A549 (cell line): ENCODE measurements around the gene DXO. TPM values are rescaled to one million over a fixed set of nuclear protein-coding genes. Genes with fewer than 3 reads are reported as not detected.
"Not testable (repeated sequence)": the region's sequence is repeated elsewhere in the genome, so short reads cannot be mapped to it uniquely, and the experiment has no call there.

Source experiments
- ATAC-seq, 2 experiments: fragments of 200-7000 bp in 1 of 2; fragments of >200 bp in 1 of 2; cut with Nextera tagmentation in 1 of 2; cut with Tn5 transposase in 1 of 2; 3 replicates each; pipeline versions ENCODE4 v1.8.0 to v1.9.1; 2018 to 2020; ENCODE audit warnings: mild to moderate bottlenecking in 1 of 2, moderate library complexity in 1 of 2
- CTCF ChIA-PET: fragments of 300-600 bp; sonication (Branson Sonifier 250); formaldehyde crosslinking; extraction: SDS; loops from one replicate; lab custom pipeline; 2021; ENCODE audit warnings: antibody characterized with exemption, inconsistent platforms; lab: Yijun Ruan, JAX
- POLR2A ChIA-PET: fragments of 350-600 bp; formaldehyde crosslinking; extraction: SDS; loops from one replicate; lab custom pipeline; 2021; ENCODE audit warnings: antibody characterized with exemption, inconsistent platforms; lab: Yijun Ruan, JAX
- DNase-seq, 2 experiments: peaks; one replicate each; pipeline versions ENCODE4 v3.0.0 to v3.0.0-alpha.2; 2011 to 2016; ENCODE audit warnings: low read depth in 1 of 2, low spot score in 1 of 2
- FAIRE-seq: peaks from 2 replicates; lab custom pipeline; 2011; peaks lifted over from hg19 to GRCh38; lab: Jason Lieb, UNC
- H3K27ac ChIP-seq, 2 experiments: fragments of >200 bp; sonication (Bioruptor Twin); formaldehyde crosslinking; 3 replicates each; pipeline ENCODE4 v1.5.1; 2016 to 2017
- H3K4me1 ChIP-seq: fragments of >200 bp; sonication (Bioruptor Twin); formaldehyde crosslinking; 3 replicates; pipeline ENCODE4 v1.6.1; 2016
- H3K4me2 ChIP-seq: fragments of >200 bp; sonication (Bioruptor Twin); formaldehyde crosslinking; 3 replicates; pipeline ENCODE4 v1.6.1; 2016
- H3K4me3 ChIP-seq: fragments of >200 bp; sonication (Bioruptor Twin); formaldehyde crosslinking; 3 replicates; pipeline ENCODE4 v1.5.1; 2016
- H3K9me3 ChIP-seq: fragments of >200 bp; sonication (Bioruptor Twin); formaldehyde crosslinking; 3 replicates; pipeline ENCODE4 v1.6.1; 2016
- BHLHE40 ChIP-seq: IDR thresholded peaks from 2 replicates; pipeline ENCODE4 v1.6.1; 2012; ENCODE audit warnings: low read depth, low read length, inconsistent platforms
- CEBPB ChIP-seq, 2 experiments: fragments of >200 bp in 1 of 2; sonication (Bioruptor Twin) in 1 of 2; formaldehyde crosslinking in 1 of 2; IDR thresholded peaks; 2 replicates each; pipeline ENCODE4 v1.6.1; 2012 to 2016
- FOXS1 ChIP-seq: fragments of 250-450 bp; sonication (Bioruptor Pico); IDR thresholded peaks from 2 replicates; pipeline ENCODE4 v1.5.0; 2020; ENCODE audit warnings: mild to moderate bottlenecking, moderate library complexity
- HOXB13 ChIP-seq: fragments of 250-450 bp; sonication (Bioruptor Pico); IDR thresholded peaks from 2 replicates; pipeline ENCODE4 v1.5.0; 2020; ENCODE audit warnings: low read depth, mild to moderate bottlenecking, moderate library complexity
- JUN ChIP-seq, 2 experiments: fragments of >200 bp; sonication (Bioruptor Twin); formaldehyde crosslinking; IDR thresholded peaks; 2 replicates in 1 of 2; 3 replicates in 1 of 2; pipeline ENCODE4 v1.6.1; 2016 to 2017
- JUNB ChIP-seq: fragments of >200 bp; sonication (Bioruptor Twin); formaldehyde crosslinking; IDR thresholded peaks from 2 replicates; pipeline ENCODE4 v1.6.1; 2016
- KDM1A ChIP-seq: fragments of 200-600 bp; sonication (generic); IDR thresholded peaks from 2 replicates; pipeline ENCODE4 v1.6.1; 2016; ENCODE audit warnings: low read depth, mild to moderate bottlenecking
- RAD21 ChIP-seq, 2 experiments: fragments of >200 bp in 1 of 2; sonication (Bioruptor Twin) in 1 of 2; formaldehyde crosslinking in 1 of 2; IDR thresholded peaks in 1 of 2; conservative IDR thresholded peaks in 1 of 2; 2 replicates in 1 of 2; 3 replicates in 1 of 2; pipeline ENCODE4 v1.6.1; 2012 to 2018; ENCODE audit warnings: inconsistent platforms in 1 of 2
- RARB ChIP-seq: fragments of 250-450 bp; sonication (Bioruptor Pico); IDR thresholded peaks from 2 replicates; pipeline ENCODE4 v1.8.0; 2021; ENCODE audit warnings: mild to moderate bottlenecking, moderate library complexity
- ZFP36 ChIP-seq: fragments of 450-650 bp; IDR thresholded peaks from 2 replicates; pipeline ENCODE4 v1.6.1; 2014; ENCODE audit warnings: borderline replicate concordance; ENCODE audit not compliant: partially characterized antibody
- ZSCAN20 ChIP-seq: fragments of 250-450 bp; sonication (Bioruptor Pico); IDR thresholded peaks from 2 replicates; pipeline ENCODE4 v1.8.0; 2022; ENCODE audit warnings: mild to moderate bottlenecking, moderate library complexity
- WGBS: methylation state at CpG from one replicate; pipeline ENCODE4 v1.1.6; 2017; ENCODE audit errors: missing lambda C conversion rate; 5-methylcytosine and 5-hydroxymethylcytosine counted together
- polyA plus RNA-seq, 4 experiments: library from polyadenylated mRNA; depleted of rRNA in 3 of 4; stranded (reverse); fragments of >200 nt; fragmentation: RNase III in 1 of 4; extraction: RNeasy Plus Mini Kit Qiagen cat#74134 plus additional on column Dnase treatment in 1 of 4; gene quantifications; 2 replicates in 3 of 4; 3 replicates in 1 of 4; pipeline ENCODE4 v1.2.3, GENCODE V29; 2011 to 2017

Gene DXO
- polyA plus RNA-seq, 2 of the 4 experiments (the other 2 are of a cell fraction) = 12.7 to 15.6 TPM

- DNase-seq, POLR2A ChIA-PET, H3K27ac ChIP-seq, FAIRE-seq, H3K4me3 ChIP-seq, H3K9me3 ChIP-seq, H3K4me1 ChIP-seq, H3K4me2 ChIP-seq, CTCF ChIA-PET, ATAC-seq: not testable (repeated sequence)
- WGBS = 79% methylated on average over 4 of the region's 6 CpGs
Observed at GRCh38 chr6:31996385-31996784, 24.4 kb upstream of the DXO start.

- H3K4me1 ChIP-seq, POLR2A ChIA-PET, H3K27ac ChIP-seq, FAIRE-seq, ATAC-seq, H3K4me3 ChIP-seq, CTCF ChIA-PET, H3K9me3 ChIP-seq, DNase-seq, H3K4me2 ChIP-seq: not testable (repeated sequence)
- WGBS = no CpG with 5 or more reads among the region's 14 CpGs
Observed at GRCh38 chr6:31994421-31994820, 22.5 kb upstream of the DXO start.

- H3K4me2 ChIP-seq, FAIRE-seq, CTCF ChIA-PET, H3K9me3 ChIP-seq, DNase-seq, H3K4me3 ChIP-seq, H3K4me1 ChIP-seq, POLR2A ChIA-PET, H3K27ac ChIP-seq: not testable (repeated sequence)
- peak in 1 of 2 experiments; percentile 55; a peak in 1 of 6 replicates for ATAC-seq
- no CpG with 5 or more reads among the region's 10 CpGs for WGBS
Observed at GRCh38 chr6:31989363-31989762, 17.4 kb upstream of the DXO start.

- CTCF ChIA-PET, POLR2A ChIA-PET, H3K4me1 ChIP-seq, H3K27ac ChIP-seq, DNase-seq, H3K4me3 ChIP-seq, H3K9me3 ChIP-seq, FAIRE-seq, H3K4me2 ChIP-seq: not testable (repeated sequence)
- WGBS = no CpG with 5 or more reads among the region's 7 CpGs
- 0 out of 6 replicates have a peak, but pooled peaks of 1 of the 2 experiments have one; percentile 8 for ATAC-seq
Observed at GRCh38 chr6:31981744-31982143, 9.8 kb upstream of the DXO start, which contains the start of gene C4A. TSS of gene C4A (plus strand) at chr6:31982057. CDS start at chr6:31982108, 51 bp downstream.

- CTCF ChIA-PET, H3K4me2 ChIP-seq, H3K4me3 ChIP-seq, POLR2A ChIA-PET, H3K27ac ChIP-seq, DNase-seq, ATAC-seq, FAIRE-seq, H3K4me1 ChIP-seq, H3K9me3 ChIP-seq: not testable (repeated sequence)
- whole genome bisulfite sequencing = no CpG with 5 or more reads among the region's 5 CpGs
Observed at GRCh38 chr6:31980998-31981397, 9.1 kb upstream of the DXO start.

GRCh38 chr6:31980195-31980876 lies 8.4 kb upstream of the DXO start:
- H3K4me3 ChIP-seq, FAIRE-seq, H3K4me1 ChIP-seq, H3K4me2 ChIP-seq, H3K27ac ChIP-seq, POLR2A ChIA-PET, H3K9me3 ChIP-seq, DNase-seq, ATAC-seq: not testable (repeated sequence)
- 84% methylated on average over 4 of the region's 13 CpGs for WGBS
- CTCF ChIA-PET = interaction anchor here (1.3 kb wide), 1 partner anchor 28 kb away, joined by 4 read pairs; no protein-coding TSS in a partner anchor

GRCh38 chr6:31979238-31979898 lies 7.4 kb upstream of the DXO start:
- ATAC-seq (no peak), FAIRE-seq (no peak)
- no peak overlapping the region for H3K27ac ChIP-seq
- WGBS = 93% methylated on average over 3 of the region's 3 CpGs
- TF ChIP-seq BHLHE40 (no peak), FOXS1 (CRISPR knock-in tag) (no peak), KDM1A (no peak), HOXB13 (CRISPR knock-in tag) (no peak), ZFP36 (no peak), JUN (IDR thresholded peaks at IDR 0.05) (no peak), JUNB (no peak), RARB (CRISPR knock-in tag) (no peak), ZSCAN20 (CRISPR knock-in tag) (no peak), RAD21 (conservative IDR thresholded peaks at IDR 0.05 in 1 of 2, IDR thresholded peaks at IDR 0.05 in 1 of 2) (no peak), CEBPB (IDR thresholded peaks at IDR 0.05) (no peak)
- TF ChIP-seq, all 56 proteins: peak for 0
- POLR2A ChIA-PET = interaction anchor here (0.6 kb wide), 1 partner anchor 135 kb away, joined by 3 read pairs; no protein-coding TSS in a partner anchor
- DNase-seq = no peak
- no peaks in the 10 kb centered on the region for H3K4me1 ChIP-seq
- CTCF ChIA-PET = interaction anchor here (0.5 to 1.3 kb wide), 2 partner anchors 27 to 874 kb away, joined by 3 to 4 read pairs; no protein-coding TSS in a partner anchor
- no peak overlapping the region for H3K4me2 ChIP-seq
- H3K4me3 ChIP-seq = no peak overlapping the region
- H3K9me3 ChIP-seq = no peaks in the 10 kb centered on the region
